Measurements from ENCODE around the gene PREX1. TPM values are rescaled to one million over a fixed set of nuclear protein-coding genes. Genes with fewer than 3 reads are reported as not detected.

The PREX1 gene
- total RNA-seq, 2 experiments from 2014 or later, result 20.7 to 25.3 TPM

DNA sequence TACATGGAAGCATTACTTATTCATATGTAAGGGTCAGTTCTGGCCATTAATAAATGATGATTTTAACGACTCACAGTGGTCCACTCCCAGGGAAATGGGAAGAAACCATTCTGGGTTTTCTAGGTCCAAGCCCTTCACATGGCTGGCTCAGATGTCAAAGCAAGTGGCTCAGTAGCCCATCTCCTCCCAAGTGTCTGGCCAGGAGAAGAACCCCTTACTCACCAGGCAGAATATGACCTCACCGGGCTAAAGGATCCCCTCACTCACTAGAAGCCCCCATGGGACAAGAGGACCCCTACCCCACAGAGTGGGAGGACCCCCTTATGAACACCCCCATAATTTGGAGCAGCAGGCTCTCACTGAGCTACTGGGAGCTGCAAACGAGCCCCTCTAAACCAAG, 34.0 kb downstream of the PREX1 start:
- ChIA-PET POLR2A (no interaction called here), CTCF (ENCODE audit: unreplicated experiment) (no interaction called here)
- Histone ChIP-seq H3K4me2 (ENCODE audit: low read length) (no peak overlapping the region), H3K9me3 (ENCODE audit: low read length) (no peaks in the 10 kb centered on the region), H2AFZ (ENCODE audit: low read length) (no peak overlapping the region), H3K36me3 (ENCODE audit: insufficient read depth, low read length) (no peaks in the 10 kb centered on the region), H3K27ac (ENCODE audit: low read depth, low read length, poor library complexity, severe bottlenecking) (no peak overlapping the region), H3K9me2 (ENCODE audit: insufficient read depth, low read length) (no peaks in the 10 kb centered on the region), H3K79me2 (ENCODE audit: insufficient read depth, low read depth, low read length) (no peaks in the 10 kb centered on the region; the same call in 1 of the 2 replicates), H4K20me1 (ENCODE audit: insufficient read depth, low read length) (no peaks in the 10 kb centered on the region), H3K4me1 (ENCODE audit: insufficient read depth, low read length, poor library complexity, severe bottlenecking) (peaks cover 52% of the 10 kb centered on the region), H3K4me3 (ENCODE audit: low read depth, low read length, poor library complexity, severe bottlenecking) (no peak overlapping the region)
- BruUV-seq (replicated peaks), result no TSS peak
- TF ChIP-seq EZH2phosphoT487 (IDR thresholded peaks at IDR 0.05; ENCODE audit: borderline replicate concordance, low read depth, low read length) (no peak), CTCF (conservative IDR thresholded peaks at IDR 0.05; ENCODE audit: low read length) (no peak)
- intact Hi-C loops (cut with micrococcal nuclease; ENCODE audit: unreplicated experiment), result no loop called here
- DNase-seq (ENCODE audit: low spot score), result no peak

- Histone ChIP-seq H3K4me1 (ENCODE audit: insufficient read depth, low read length, poor library complexity, severe bottlenecking) (peaks cover 61% of the 10 kb centered on the region), H3K4me3 (ENCODE audit: low read depth, low read length, poor library complexity, severe bottlenecking) (no peak overlapping the region), H4K20me1 (ENCODE audit: insufficient read depth, low read length) (no peaks in the 10 kb centered on the region), H2AFZ (ENCODE audit: low read length) (no peak overlapping the region), H3K79me2 (ENCODE audit: insufficient read depth, low read depth, low read length) (no peaks in the 10 kb centered on the region; the same call in 1 of the 2 replicates), H3K27ac (ENCODE audit: low read depth, low read length, poor library complexity, severe bottlenecking) (no peak overlapping the region), H3K4me2 (ENCODE audit: low read length) (no peak overlapping the region), H3K9me2 (ENCODE audit: insufficient read depth, low read length) (no peaks in the 10 kb centered on the region), H3K36me3 (ENCODE audit: insufficient read depth, low read length) (no peaks in the 10 kb centered on the region), H3K9me3 (ENCODE audit: low read length) (no peaks in the 10 kb centered on the region)
- DNase-seq (ENCODE audit: low spot score), result no peak
- intact Hi-C loops (cut with micrococcal nuclease; ENCODE audit: unreplicated experiment), result no loop called here
- TF ChIP-seq CTCF (conservative IDR thresholded peaks at IDR 0.05; ENCODE audit: low read length), result no peak
- TF ChIP-seq EZH2phosphoT487 (IDR thresholded peaks at IDR 0.05; ENCODE audit: borderline replicate concordance, low read depth, low read length), result no peak
- ChIA-PET POLR2A (interaction anchor here (1.0 kb wide), 1 partner anchor 19 kb away, joined by 5 read pairs; no protein-coding TSS in a partner anchor), CTCF (ENCODE audit: unreplicated experiment) (no interaction called here)
- no TSS peak for BruUV-seq (replicated peaks)
Observed at GRCh38 chr20:48791666-48792071, 36.1 kb downstream of the PREX1 start.

GRCh38 chr20:48791014-48791413, 36.8 kb downstream of the PREX1 start:
- Histone ChIP-seq H3K36me3 (ENCODE audit: insufficient read depth, low read length) (no peaks in the 10 kb centered on the region), H3K27ac (ENCODE audit: low read depth, low read length, poor library complexity, severe bottlenecking) (no peak overlapping the region), H3K79me2 (ENCODE audit: insufficient read depth, low read depth, low read length) (no peaks in the 10 kb centered on the region; the same call in 1 of the 2 replicates), H3K9me3 (ENCODE audit: low read length) (no peaks in the 10 kb centered on the region), H3K4me1 (ENCODE audit: insufficient read depth, low read length, poor library complexity, severe bottlenecking) (peaks cover 61% of the 10 kb centered on the region), H3K9me2 (ENCODE audit: insufficient read depth, low read length) (no peaks in the 10 kb centered on the region), H4K20me1 (ENCODE audit: insufficient read depth, low read length) (no peaks in the 10 kb centered on the region), H3K4me2 (ENCODE audit: low read length) (no peak overlapping the region), H3K4me3 (ENCODE audit: low read depth, low read length, poor library complexity, severe bottlenecking) (no peak overlapping the region), H2AFZ (ENCODE audit: low read length) (no peak overlapping the region)
- CTCF ChIA-PET (ENCODE audit: unreplicated experiment), result no interaction called here
- no peak for TF ChIP-seq CTCF (conservative IDR thresholded peaks at IDR 0.05; ENCODE audit: low read length)
- no peak for TF ChIP-seq EZH2phosphoT487 (IDR thresholded peaks at IDR 0.05; ENCODE audit: borderline replicate concordance, low read depth, low read length)
- BruUV-seq (replicated peaks), result no TSS peak
- intact Hi-C loops (cut with micrococcal nuclease; ENCODE audit: unreplicated experiment), result no loop called here
- DNase-seq (ENCODE audit: low spot score), result peak; percentile 28
- POLR2A ChIA-PET, result interaction anchor here (1.0 kb wide), 1 partner anchor 19 kb away, joined by 5 read pairs; no protein-coding TSS in a partner anchor

Measured in OCI-LY7 (cell line).